Kidney (tissue), 14 donors: ENCODE results near the gene XYLT1. TPM values are rescaled to one million over a fixed set of nuclear protein-coding genes. Genes with fewer than 3 reads are reported as not detected.

Experiments used
- DNase-seq, 5 donors: peaks; one replicate each; pipeline ENCODE4 v3.0.0-alpha.2; 2013 to 2020
- FAIRE-seq: peaks from 2 replicates; lab custom pipeline; 2012; peaks lifted over from hg19 to GRCh38; lab: Jason Lieb, UNC
- H3K27ac ChIP-seq, 2 donors: one replicate each; pipeline ENCODE4 v1.7.0; 2013; ENCODE audit warnings: low read depth in 2 of 2, low read length in 2 of 2, inconsistent platforms in 1 of 2
- H3K27me3 ChIP-seq: one replicate; pipeline ENCODE4 v1.7.1; 2013; ENCODE audit warnings: low read length, inconsistent platforms; ENCODE audit not compliant: control insufficient read depth, insufficient read depth
- H3K36me3 ChIP-seq, 3 donors: one replicate each; pipeline versions ENCODE4 v1.7.0 to v1.7.1; 2013; ENCODE audit warnings: low read length in 3 of 3, control low read depth in 1 of 3, inconsistent platforms in 1 of 3; ENCODE audit not compliant: insufficient read depth in 3 of 3, control insufficient read depth in 2 of 3
- H3K4me1 ChIP-seq, 3 donors: one replicate each; pipeline versions ENCODE4 v1.7.0 to v1.7.1; 2013; ENCODE audit warnings: low read length in 3 of 3, inconsistent platforms in 1 of 3, low read depth in 1 of 3; ENCODE audit not compliant: control insufficient read depth in 2 of 3, insufficient read depth in 2 of 3
- H3K4me3 ChIP-seq, 3 donors: one replicate each; pipeline versions ENCODE4 v1.7.0 to v1.8.1; 2013; ENCODE audit warnings: low read length in 3 of 3, control low read depth in 1 of 3, inconsistent platforms in 1 of 3
- H3K9ac ChIP-seq, 3 donors: one replicate each; pipeline versions ENCODE4 v1.7.0 to v1.7.1; 2013; ENCODE audit warnings: low read length in 3 of 3, control low read depth in 1 of 3, inconsistent platforms in 1 of 3
- H3K9me3 ChIP-seq, 3 donors: one replicate each; pipeline versions ENCODE4 v1.7.0 to v1.7.1; 2013; ENCODE audit warnings: low read length in 3 of 3, control low read depth in 1 of 3, inconsistent platforms in 1 of 3; ENCODE audit not compliant: control insufficient read depth in 2 of 3, insufficient read depth in 1 of 3
- intact Hi-C: fragments of 100-400 bp; cut with DNase I; formaldehyde crosslinking; loops from one replicate; pipeline ENCODE4 v1.11.1; 2022
- polyA plus RNA-seq: library from polyadenylated mRNA; stranded (reverse); fragments of 350-450 nt; fragmentation: Illumina TruSeq; extraction: RNeasy Lipid Tissue Mini Kit (QIAGEN cat#74804); gene quantifications from one replicate; pipeline ENCODE4 v1.2.3, GENCODE V29; 2014; ENCODE audit warnings: low read depth, low replicate concordance; ENCODE audit not compliant: insufficient read depth
- total RNA-seq: library from RNA; stranded (reverse); fragmentation: NEBNext Ultra II Directional; extraction: Animal tissue kit (Norgen Biotek cat#: 25700); gene quantifications from one replicate; pipeline ENCODE4 v1.2.1, GENCODE V29; 2021
- TF ChIP-seq, protein P1 (sequence below): IDR thresholded peaks from 3 replicates; pipeline ENCODE4 v1.5.1; 2012; ENCODE audit warnings: mild to moderate bottlenecking, moderate library complexity, borderline replicate concordance; ENCODE audit not compliant: insufficient read depth; ENCODE audit errors: extremely low read depth
- donor health status: control.
- donor health status: control.
- donor health status: control.
- donor health status: control.
- donor health status: control.
- donor health status: DM: yes; HTN: yes; CAD: no.
- donor health status: Normal renal cell carcinoma (clear cell type).

Gene XYLT1
- total and polyA plus RNA-seq, 2 donors from 2014 or later, result 0.52 to 7.6 TPM

GRCh38 chr16:17397499-17397891 lies 73.3 kb downstream of the XYLT1 start:
- Histone ChIP-seq H3K36me3 (no peaks in the 10 kb centered on the region), H3K9ac (no peak overlapping the region), H3K4me1 (peaks cover 0 to 7% (median 6%) of the 10 kb centered on the region in 3 donors), H3K4me3 (no peak overlapping the region), H3K27me3 (no peaks in the 10 kb centered on the region), H3K27ac (peak overlapping the region in 1 of 2 donors; percentile 0), H3K9me3 (no peaks in the 10 kb centered on the region)
- intact Hi-C loops, result no loop called here
- FAIRE-seq, result no peak
- TF ChIP-seq, protein P1, sequence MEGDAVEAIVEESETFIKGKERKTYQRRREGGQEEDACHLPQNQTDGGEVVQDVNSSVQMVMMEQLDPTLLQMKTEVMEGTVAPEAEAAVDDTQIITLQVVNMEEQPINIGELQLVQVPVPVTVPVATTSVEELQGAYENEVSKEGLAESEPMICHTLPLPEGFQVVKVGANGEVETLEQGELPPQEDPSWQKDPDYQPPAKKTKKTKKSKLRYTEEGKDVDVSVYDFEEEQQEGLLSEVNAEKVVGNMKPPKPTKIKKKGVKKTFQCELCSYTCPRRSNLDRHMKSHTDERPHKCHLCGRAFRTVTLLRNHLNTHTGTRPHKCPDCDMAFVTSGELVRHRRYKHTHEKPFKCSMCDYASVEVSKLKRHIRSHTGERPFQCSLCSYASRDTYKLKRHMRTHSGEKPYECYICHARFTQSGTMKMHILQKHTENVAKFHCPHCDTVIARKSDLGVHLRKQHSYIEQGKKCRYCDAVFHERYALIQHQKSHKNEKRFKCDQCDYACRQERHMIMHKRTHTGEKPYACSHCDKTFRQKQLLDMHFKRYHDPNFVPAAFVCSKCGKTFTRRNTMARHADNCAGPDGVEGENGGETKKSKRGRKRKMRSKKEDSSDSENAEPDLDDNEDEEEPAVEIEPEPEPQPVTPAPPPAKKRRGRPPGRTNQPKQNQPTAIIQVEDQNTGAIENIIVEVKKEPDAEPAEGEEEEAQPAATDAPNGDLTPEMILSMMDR, result no peak
- peak in 1 of 5 donors; percentile 69 for DNase-seq

DNA sequence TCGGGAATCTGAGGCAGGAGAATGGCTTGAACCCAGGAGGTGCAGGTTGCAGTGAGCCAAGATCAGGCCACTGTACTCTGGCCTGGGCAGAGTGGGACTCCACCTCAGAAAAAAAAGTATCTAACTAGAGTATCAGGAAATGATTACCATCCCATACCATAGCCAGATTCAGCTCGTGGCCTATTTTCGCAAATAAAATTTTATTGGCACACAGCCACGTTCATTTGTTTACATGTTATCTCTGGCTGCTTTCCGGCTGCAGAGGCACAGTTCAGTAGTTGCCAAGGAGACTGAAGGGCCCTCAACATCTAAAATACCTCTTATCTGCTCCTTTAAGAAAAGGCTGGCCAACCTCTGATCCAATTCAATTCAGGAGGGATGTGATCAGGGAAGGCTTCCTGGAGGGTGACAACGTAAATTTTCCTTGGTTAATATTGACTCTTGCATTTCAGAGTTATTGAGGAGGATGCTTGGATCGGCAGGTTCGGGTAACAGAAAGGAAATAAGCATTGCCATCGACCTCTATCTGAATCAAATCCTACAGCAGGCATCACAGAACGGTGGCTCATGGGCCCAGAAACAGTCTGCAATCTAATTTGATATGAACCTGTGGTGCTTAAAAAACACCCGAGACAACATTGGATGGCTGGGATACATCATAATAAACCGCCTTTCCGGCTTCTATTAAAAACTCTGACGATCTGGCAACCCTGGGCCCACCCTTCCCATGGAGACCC lies 73.8 kb downstream of the XYLT1 start:
- TF ChIP-seq, protein P1, result no peak
- intact Hi-C loops, result no loop called here
- no peaks in the 10 kb centered on the region for H3K9me3 ChIP-seq
- DNase-seq (peak in 3 of 5 donors; percentile 47 to 81 (median 54)), FAIRE-seq (no peak)
- peaks cover 0 to 7% (median 6%) of the 10 kb centered on the region in 3 donors for H3K4me1 ChIP-seq
- no peak overlapping the region for H3K9ac ChIP-seq
- H3K4me3 ChIP-seq, result no peak overlapping the region
- H3K27ac ChIP-seq, result peak overlapping the region; percentile 0 to 43
- no peaks in the 10 kb centered on the region for H3K27me3 ChIP-seq
- H3K36me3 ChIP-seq, result no peaks in the 10 kb centered on the region

DNA sequence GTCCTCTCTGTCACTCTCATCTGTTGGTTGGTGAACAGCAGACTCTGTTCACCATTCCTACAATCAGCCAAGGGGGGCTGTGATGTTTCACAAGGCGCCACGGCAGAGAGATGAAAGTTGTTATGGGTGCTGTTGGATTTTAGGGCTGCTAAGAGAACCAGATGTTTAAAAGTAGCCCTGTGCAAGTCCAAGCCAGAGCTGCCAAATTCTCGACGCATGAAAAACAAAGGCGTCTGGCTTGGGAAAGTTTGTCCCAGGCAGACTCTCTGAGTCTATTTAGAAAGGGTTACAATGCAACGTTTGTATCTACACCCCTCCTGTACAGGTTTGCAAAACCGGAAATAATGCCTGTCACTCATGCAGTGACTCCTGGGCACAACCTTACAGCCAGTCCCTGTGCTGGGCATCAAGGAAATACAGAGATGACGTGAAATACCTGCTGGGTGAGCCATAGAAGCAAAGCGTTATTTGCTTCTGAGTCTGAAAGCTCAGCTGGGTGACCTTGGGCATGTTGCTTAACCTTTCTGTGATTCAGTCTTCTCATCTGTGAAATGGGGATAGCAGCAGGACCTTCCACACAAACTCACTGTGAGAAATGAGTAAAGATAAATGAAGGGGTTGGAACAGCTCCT lies 74.8 kb downstream of the XYLT1 start:
- Histone ChIP-seq H3K36me3 (no peaks in the 10 kb centered on the region), H3K27ac (no peak overlapping the region), H3K9ac (no peak overlapping the region), H3K9me3 (no peaks in the 10 kb centered on the region), H3K27me3 (no peaks in the 10 kb centered on the region), H3K4me1 (peaks cover 0 to 7% (median 6%) of the 10 kb centered on the region in 3 donors), H3K4me3 (no peak overlapping the region)
- FAIRE-seq, result no peak
- DNase-seq, result peak in 1 of 5 donors; percentile 31
- intact Hi-C loops, result no loop called here
- TF ChIP-seq, protein P1, result no peak
